Astrocyte of the spinal cord (primary cell): ENCODE data around the gene AOAH.

Source experiments
- DNase-seq: peaks from one replicate; pipeline ENCODE4 v3.0.0; 2011; ENCODE audit warnings: low read depth, low spot score
- H3K4me3 ChIP-seq: 2 replicates; pipeline ENCODE4 v1.5.1; 2011; ENCODE audit warnings: low read depth, mild to moderate bottlenecking, low read length, moderate library complexity
- in situ Hi-C: cut with HindIII; loops from 2 replicates; pipeline ENCODE4 v1.10.0; 2017; ENCODE audit warnings: low sequenced_read_pairs
- TF ChIP-seq, protein P1 (sequence below): IDR thresholded peaks from 2 replicates; pipeline ENCODE4 v1.5.1; 2012; ENCODE audit warnings: low read depth, mild to moderate bottlenecking, low read length, inconsistent platforms

AOAH gene

DNA sequence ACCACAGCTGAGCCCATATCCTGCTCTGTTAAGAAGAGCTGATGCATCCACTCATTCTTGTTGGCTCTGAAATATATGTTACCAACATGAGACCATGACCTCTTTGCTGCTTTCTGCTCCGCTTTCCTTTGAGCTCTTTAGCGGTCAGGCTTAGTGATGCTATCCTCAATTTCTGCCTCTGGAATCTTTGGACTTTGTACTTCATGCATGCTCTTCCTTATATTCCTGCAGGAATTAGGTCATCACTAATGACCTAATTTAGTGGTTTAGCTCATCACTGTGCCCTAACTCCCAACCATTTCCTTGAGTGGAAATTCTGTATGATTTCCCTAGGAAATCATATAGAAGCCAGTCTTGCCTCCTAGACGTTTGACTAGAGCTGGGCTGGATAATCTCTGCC, 119.5 kb downstream of the AOAH start:
- in situ Hi-C loops = no loop called here
- no peak overlapping the region for H3K4me3 ChIP-seq
- TF ChIP-seq, protein P1, sequence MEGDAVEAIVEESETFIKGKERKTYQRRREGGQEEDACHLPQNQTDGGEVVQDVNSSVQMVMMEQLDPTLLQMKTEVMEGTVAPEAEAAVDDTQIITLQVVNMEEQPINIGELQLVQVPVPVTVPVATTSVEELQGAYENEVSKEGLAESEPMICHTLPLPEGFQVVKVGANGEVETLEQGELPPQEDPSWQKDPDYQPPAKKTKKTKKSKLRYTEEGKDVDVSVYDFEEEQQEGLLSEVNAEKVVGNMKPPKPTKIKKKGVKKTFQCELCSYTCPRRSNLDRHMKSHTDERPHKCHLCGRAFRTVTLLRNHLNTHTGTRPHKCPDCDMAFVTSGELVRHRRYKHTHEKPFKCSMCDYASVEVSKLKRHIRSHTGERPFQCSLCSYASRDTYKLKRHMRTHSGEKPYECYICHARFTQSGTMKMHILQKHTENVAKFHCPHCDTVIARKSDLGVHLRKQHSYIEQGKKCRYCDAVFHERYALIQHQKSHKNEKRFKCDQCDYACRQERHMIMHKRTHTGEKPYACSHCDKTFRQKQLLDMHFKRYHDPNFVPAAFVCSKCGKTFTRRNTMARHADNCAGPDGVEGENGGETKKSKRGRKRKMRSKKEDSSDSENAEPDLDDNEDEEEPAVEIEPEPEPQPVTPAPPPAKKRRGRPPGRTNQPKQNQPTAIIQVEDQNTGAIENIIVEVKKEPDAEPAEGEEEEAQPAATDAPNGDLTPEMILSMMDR = no peak
- DNase-seq = no peak

DNA sequence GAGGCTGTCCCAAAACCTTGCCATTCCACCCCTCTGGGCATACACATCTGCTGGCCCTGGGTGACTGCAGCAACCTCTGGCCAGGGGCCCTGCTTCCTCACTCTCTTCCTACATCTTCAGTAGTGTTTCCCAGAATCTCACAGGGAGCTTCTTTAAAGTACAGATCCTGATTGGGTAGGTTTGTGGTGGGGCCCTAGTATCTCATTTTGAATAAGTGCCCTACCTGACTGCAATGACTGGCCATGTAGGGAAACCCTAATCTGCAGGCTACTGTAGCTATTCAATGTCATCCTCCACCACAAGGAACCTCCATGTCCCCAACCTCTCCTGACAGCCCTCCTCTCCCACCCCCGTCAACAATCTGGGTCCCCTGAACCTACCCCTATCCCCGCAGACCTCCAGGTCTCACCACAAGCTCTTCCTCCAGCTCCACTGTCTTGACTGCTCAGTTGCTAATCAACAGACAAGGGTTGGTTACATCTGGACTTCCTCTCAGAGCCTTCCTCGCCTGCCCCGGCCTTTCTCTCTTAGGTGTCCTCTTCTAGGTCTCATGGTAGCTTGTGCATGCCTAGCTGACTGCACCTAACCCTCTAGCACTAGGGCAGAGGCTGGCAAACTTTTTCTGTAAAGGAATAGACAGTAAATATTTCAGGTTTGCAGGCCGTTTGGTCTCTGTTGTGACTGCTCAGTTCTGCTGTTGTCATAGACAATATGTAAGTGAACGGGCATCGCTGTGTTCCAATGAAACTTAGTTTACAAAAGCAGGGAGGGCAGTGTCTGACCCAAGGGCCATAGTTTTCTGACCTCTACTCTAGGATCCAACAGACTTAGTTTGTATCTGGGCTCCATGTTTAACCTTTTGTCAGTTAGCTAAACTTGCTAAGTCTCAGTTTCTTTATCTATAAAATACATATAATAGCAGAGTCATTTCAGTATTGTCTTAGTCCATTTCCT, 121.1 kb downstream of the AOAH start:
- no peak overlapping the region for H3K4me3 ChIP-seq
- no peak for DNase-seq

DNA sequence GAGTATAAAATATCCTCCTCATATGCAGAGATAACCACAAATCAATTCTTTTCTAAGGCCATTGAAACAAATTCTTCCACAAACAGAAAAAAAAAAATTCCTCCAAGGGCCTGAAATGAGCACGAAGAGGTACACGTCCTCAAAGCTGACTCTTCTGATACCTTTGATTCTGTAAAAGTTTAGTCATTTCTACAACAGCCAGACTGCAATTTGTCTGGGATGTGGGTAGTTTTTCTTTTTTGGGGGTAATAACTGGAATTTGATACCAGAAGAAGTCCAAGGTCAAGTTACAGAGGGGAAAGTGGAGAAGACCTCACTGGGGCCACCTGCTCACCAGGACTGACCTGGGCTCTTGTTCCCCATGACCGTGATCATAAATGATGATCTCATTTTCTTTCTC, 121.8 kb downstream of the AOAH start:
- H3K4me3 ChIP-seq = no peak overlapping the region
- TF ChIP-seq, protein P1 = no peak
- no peak for DNase-seq
- in situ Hi-C loops = no loop called here

More for the DNA sequence above, 121.1 kb downstream of the AOAH start:
- in situ Hi-C loops = no loop called here
- TF ChIP-seq, protein P1 = no peak

DNA sequence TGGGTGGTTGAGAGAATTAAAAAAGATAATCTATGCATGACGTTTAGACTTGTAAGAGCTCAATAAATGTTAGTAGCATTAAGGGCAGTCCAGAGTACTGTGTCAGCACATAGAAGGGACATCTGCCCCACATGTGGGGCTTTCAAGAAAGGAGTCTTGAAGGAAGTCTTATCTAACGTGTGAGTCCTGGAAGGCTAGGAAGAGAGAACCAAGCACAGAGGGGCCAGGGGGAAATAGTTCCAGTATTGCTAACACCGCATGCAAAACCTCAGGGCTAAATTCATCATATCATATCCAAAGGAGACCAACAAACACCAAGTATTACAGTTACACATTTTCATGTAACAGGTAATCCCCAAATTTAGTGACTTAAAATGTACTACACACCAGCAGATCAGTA, 122.7 kb downstream of the AOAH start:
- no peak for DNase-seq
- in situ Hi-C loops = no loop called here
- TF ChIP-seq, protein P1 = no peak

DNA sequence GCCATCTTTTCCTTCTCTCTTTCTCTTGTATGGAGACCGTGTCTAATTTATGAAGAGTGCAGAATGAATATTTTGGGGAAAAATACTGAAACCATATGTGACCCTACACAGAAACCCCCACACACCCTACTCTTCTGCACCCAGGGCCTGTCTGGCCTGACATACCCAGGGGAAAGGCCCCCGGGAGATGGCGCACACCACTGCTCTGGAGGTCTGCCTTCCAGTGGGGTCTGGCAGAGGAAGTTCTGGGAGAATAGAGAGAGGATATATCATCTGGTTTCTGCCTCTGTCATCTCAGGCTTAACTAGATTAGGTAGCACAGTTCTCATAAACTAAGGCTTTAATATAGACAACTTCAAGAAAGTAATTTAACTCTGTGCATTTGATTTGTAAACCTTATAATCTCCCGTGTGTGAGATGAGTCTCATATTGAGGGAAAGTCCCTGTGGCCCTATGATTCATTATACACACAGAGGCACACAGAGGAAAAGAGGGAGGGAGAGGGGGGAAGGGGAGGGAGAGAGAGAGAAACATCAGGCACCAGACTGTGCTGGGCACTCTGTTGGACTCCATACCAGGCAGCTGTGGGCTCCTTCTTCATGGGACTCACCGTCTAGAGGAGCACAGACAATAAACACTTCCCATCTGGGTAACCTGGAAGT, 123.3 kb downstream of the AOAH start:
- H3K4me3 ChIP-seq = no peak overlapping the region
- in situ Hi-C loops = no loop called here
- TF ChIP-seq, protein P1 = no peak
- peak; percentile 49 for DNase-seq

More for the DNA sequence above, 122.7 kb downstream of the AOAH start:
- no peak overlapping the region for H3K4me3 ChIP-seq

DNA sequence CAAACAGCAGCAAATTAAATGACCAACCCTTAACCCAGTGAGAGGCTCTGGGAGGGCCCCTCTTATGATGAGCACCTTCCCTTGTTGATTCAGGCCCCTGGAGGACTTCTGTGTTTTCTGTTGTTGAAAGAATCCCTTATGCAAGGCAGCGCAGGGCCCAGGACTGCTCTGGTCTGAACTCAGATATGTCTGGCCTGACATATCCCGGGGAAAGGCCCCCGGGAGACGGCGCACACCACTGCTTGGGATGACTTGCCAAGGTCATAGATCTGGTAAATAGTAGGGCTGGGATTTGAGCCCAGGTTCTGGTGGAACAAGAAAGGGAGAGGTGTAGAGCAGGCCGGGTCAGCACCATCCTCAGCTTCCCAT, 124.0 kb downstream of the AOAH start:
- DNase-seq = no peak
- H3K4me3 ChIP-seq = no peak overlapping the region
- in situ Hi-C loops = no loop called here
- TF ChIP-seq, protein P1 = no peak
